Mononuclear cell (primary cell): Measurements from ENCODE around the gene PHACTR1. TPM values are rescaled to one million over a fixed set of nuclear protein-coding genes. Genes with fewer than 3 reads are reported as not detected.
"Not testable (repeated sequence)": the region's sequence is repeated elsewhere in the genome, so short reads cannot be mapped to it uniquely, and the experiment has no call there.

Source experiments
- H3K27me3 ChIP-seq: 2 replicates; pipeline ENCODE4 v1.6.0; 2011; ENCODE audit warnings: low read length, control low read depth; ENCODE audit not compliant: insufficient read depth
- H3K4me1 ChIP-seq: 2 replicates; pipeline ENCODE4 v1.5.1; 2011; ENCODE audit warnings: mild to moderate bottlenecking, low read length, control low read depth; ENCODE audit not compliant: insufficient read depth
- H3K4me3 ChIP-seq: 2 replicates; pipeline ENCODE4 v1.5.1; 2011; ENCODE audit warnings: mild to moderate bottlenecking, low read length, moderate library complexity
- H3K9me3 ChIP-seq: 2 replicates; pipeline ENCODE4 v1.5.1; 2011; ENCODE audit warnings: low read depth, mild to moderate bottlenecking, control low read depth, low read length
- total RNA-seq: library from RNA; depleted of rRNA; stranded (reverse); fragments of >200 nt; gene quantifications from one replicate; pipeline ENCODE4 v1.2.3, GENCODE V29; 2012

PHACTR1 gene
- total RNA-seq, 1 donor = 81.6 TPM

GRCh38 chr6:13233106-13233505 is 516.5 kb downstream of the PHACTR1 start:
- Histone ChIP-seq H3K9me3 (no peaks in the 10 kb centered on the region), H3K27me3 (no peaks in the 10 kb centered on the region), H3K4me1 (peaks cover 17% of the 10 kb centered on the region), H3K4me3 (no peak overlapping the region)

- Histone ChIP-seq H3K4me1 (peaks cover 11% of the 10 kb centered on the region), H3K27me3 (no peaks in the 10 kb centered on the region), H3K9me3 (no peaks in the 10 kb centered on the region), H3K4me3 (no peak overlapping the region)
Measured at GRCh38 chr6:13234130-13234529, 517.6 kb downstream of the PHACTR1 start.

GRCh38 chr6:13235339-13235738 is 518.8 kb downstream of the PHACTR1 start:
- no peaks in the 10 kb centered on the region for H3K9me3 ChIP-seq
- no peaks in the 10 kb centered on the region for H3K4me1 ChIP-seq
- no peaks in the 10 kb centered on the region for H3K27me3 ChIP-seq
- no peak overlapping the region for H3K4me3 ChIP-seq

GRCh38 chr6:13237318-13237717 is 520.8 kb downstream of the PHACTR1 start:
- no peaks in the 10 kb centered on the region for H3K9me3 ChIP-seq
- H3K4me1 ChIP-seq = no peaks in the 10 kb centered on the region
- H3K4me3 ChIP-seq = no peak overlapping the region
- no peaks in the 10 kb centered on the region for H3K27me3 ChIP-seq

GRCh38 chr6:13238017-13238416 is 521.5 kb downstream of the PHACTR1 start:
- Histone ChIP-seq H3K4me3 (no peak overlapping the region), H3K9me3 (no peaks in the 10 kb centered on the region), H3K27me3 (no peaks in the 10 kb centered on the region), H3K4me1 (no peaks in the 10 kb centered on the region)

GRCh38 chr6:13238640-13239216 is 522.2 kb downstream of the PHACTR1 start:
- Histone ChIP-seq H3K27me3 (no peaks in the 10 kb centered on the region), H3K4me3 (no peak overlapping the region), H3K4me1 (no peaks in the 10 kb centered on the region), H3K9me3 (no peaks in the 10 kb centered on the region)

- no peaks in the 10 kb centered on the region for H3K27me3 ChIP-seq
- no peaks in the 10 kb centered on the region for H3K4me1 ChIP-seq
- H3K4me3 ChIP-seq = no peak overlapping the region
- no peaks in the 10 kb centered on the region for H3K9me3 ChIP-seq
Measured at GRCh38 chr6:13239530-13240455, 523.2 kb downstream of the PHACTR1 start.

- no peak overlapping the region for H3K4me3 ChIP-seq
- H3K27me3 ChIP-seq = no peaks in the 10 kb centered on the region
- H3K4me1 ChIP-seq = no peaks in the 10 kb centered on the region
- no peaks in the 10 kb centered on the region for H3K9me3 ChIP-seq
Measured at GRCh38 chr6:13241364-13241763, 524.8 kb downstream of the PHACTR1 start.

GRCh38 chr6:13242178-13242577 is 525.6 kb downstream of the PHACTR1 start:
- no peaks in the 10 kb centered on the region for H3K9me3 ChIP-seq
- no peak overlapping the region for H3K4me3 ChIP-seq
- no peaks in the 10 kb centered on the region for H3K4me1 ChIP-seq
- no peaks in the 10 kb centered on the region for H3K27me3 ChIP-seq

GRCh38 chr6:13242590-13242989 is 526.0 kb downstream of the PHACTR1 start:
- H3K4me3 ChIP-seq = no peak overlapping the region
- H3K27me3 ChIP-seq = no peaks in the 10 kb centered on the region
- H3K4me1 ChIP-seq = no peaks in the 10 kb centered on the region
- H3K9me3 ChIP-seq = no peaks in the 10 kb centered on the region

- no peaks in the 10 kb centered on the region for H3K9me3 ChIP-seq
- no peak overlapping the region for H3K4me3 ChIP-seq
- H3K4me1 ChIP-seq = no peaks in the 10 kb centered on the region
- no peaks in the 10 kb centered on the region for H3K27me3 ChIP-seq
Measured at GRCh38 chr6:13243033-13243432, 526.5 kb downstream of the PHACTR1 start.

GRCh38 chr6:13243745-13244144 is 527.2 kb downstream of the PHACTR1 start:
- H3K4me1 ChIP-seq = not testable (repeated sequence)

GRCh38 chr6:13247627-13248026 is 531.1 kb downstream of the PHACTR1 start:
- H3K9me3 ChIP-seq = no peaks in the 10 kb centered on the region
- no peak overlapping the region for H3K4me3 ChIP-seq
- no peaks in the 10 kb centered on the region for H3K27me3 ChIP-seq
- H3K4me1 ChIP-seq = peaks cover 9% of the 10 kb centered on the region

More at GRCh38 chr6:13243745-13244144, 527.2 kb downstream of the PHACTR1 start:
- not testable (repeated sequence) for H3K9me3 ChIP-seq, H3K4me3 ChIP-seq, H3K27me3 ChIP-seq

- no peak overlapping the region for H3K4me3 ChIP-seq
- no peaks in the 10 kb centered on the region for H3K27me3 ChIP-seq
- H3K4me1 ChIP-seq = peaks cover 13% of the 10 kb centered on the region
- no peaks in the 10 kb centered on the region for H3K9me3 ChIP-seq
Measured at GRCh38 chr6:13248053-13248452, 531.5 kb downstream of the PHACTR1 start.

- H3K9me3 ChIP-seq = no peaks in the 10 kb centered on the region
- H3K4me1 ChIP-seq = peaks cover 18% of the 10 kb centered on the region
- H3K4me3 ChIP-seq = no peak overlapping the region
- H3K27me3 ChIP-seq = no peaks in the 10 kb centered on the region
Measured at GRCh38 chr6:13248584-13248985, 532.0 kb downstream of the PHACTR1 start.

GRCh38 chr6:13248994-13249393 is 532.4 kb downstream of the PHACTR1 start:
- Histone ChIP-seq H3K4me3 (no peak overlapping the region), H3K27me3 (no peaks in the 10 kb centered on the region), H3K4me1 (peaks cover 22% of the 10 kb centered on the region), H3K9me3 (no peaks in the 10 kb centered on the region)
